H54 (cell line): ENCODE results near the gene NFKB1.
"Not testable (repeated sequence)": the region's sequence is repeated elsewhere in the genome, so short reads cannot be mapped to it uniquely, and the experiment has no call there.

ENCODE experiments used
- DNase-seq: peaks from one replicate; pipeline ENCODE4 v3.0.0; 2011; ENCODE audit warnings: low spot score, mixed read lengths; ENCODE audit not compliant: insufficient read length
- FAIRE-seq: peaks from 3 replicates; lab custom pipeline; 2011; peaks lifted over from hg19 to GRCh38; lab: Jason Lieb, UNC
- POLR2A ChIP-seq: IDR thresholded peaks from 2 replicates; pipeline ENCODE4 v1.6.1; 2011; ENCODE audit warnings: low read depth, mild to moderate bottlenecking, low read length

NFKB1 gene

DNA sequence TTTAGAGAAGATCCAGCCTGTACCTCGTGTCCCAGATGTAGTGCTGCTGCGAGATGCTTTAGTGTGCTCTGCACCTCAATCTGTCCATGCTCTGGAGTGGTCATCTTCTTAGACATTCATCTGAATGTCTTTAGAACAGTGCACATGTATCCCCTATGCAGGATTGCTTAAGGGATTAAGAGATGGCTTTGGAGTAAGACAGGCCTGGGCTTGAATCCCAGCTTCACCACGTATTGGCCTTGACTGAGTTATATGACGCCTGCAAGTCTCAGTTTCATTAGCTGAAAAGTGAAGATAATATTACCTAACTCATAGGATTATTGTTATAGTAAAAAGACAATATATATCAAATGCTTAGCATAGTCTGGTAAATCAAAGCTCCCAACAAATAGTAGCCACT, 98.3 kb downstream of the NFKB1 start:
- DNase-seq (no peak), FAIRE-seq (no peak)
- no peak for TF ChIP-seq POLR2A

DNA sequence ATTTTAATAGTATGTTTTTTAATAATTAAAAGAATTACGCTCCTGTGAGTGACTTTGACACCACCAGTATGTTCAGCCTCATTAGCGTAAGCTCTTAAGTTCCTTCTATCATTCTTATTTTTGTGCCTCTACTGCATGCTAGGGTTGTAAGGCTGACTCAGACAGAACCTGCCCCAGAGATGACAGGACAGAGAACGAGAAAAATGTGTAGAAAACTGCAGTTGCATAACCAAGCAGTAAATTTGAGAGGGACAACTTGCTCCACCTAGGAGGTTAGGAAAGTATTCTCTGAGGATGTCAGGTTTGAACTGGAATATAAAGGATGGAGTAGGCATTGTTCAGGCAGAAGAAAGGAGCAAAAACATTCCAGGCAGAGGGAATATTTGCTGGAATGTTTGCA, 98.7 kb downstream of the NFKB1 start:
- FAIRE-seq (no peak), DNase-seq (no peak)
- no peak for TF ChIP-seq POLR2A

DNA sequence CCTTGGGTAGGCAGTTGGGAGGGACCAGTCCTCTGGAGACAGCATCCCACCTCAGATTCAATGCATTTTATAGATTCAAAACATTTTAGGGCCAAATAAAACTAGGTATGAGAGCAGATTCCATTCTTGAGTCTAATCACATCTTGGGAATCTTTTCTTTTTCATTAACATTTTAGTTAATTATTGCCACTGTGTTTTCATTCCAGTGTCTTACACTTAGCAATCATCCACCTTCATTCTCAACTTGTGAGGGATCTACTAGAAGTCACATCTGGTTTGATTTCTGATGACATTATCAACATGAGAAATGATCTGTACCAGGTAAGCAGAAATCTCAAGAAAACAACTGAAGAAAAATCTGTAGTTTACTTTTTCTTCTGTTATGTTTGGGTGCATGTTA, 99.5 kb downstream of the NFKB1 start:
- no peak for FAIRE-seq
- no peak for TF ChIP-seq POLR2A
- no peak for DNase-seq

DNA sequence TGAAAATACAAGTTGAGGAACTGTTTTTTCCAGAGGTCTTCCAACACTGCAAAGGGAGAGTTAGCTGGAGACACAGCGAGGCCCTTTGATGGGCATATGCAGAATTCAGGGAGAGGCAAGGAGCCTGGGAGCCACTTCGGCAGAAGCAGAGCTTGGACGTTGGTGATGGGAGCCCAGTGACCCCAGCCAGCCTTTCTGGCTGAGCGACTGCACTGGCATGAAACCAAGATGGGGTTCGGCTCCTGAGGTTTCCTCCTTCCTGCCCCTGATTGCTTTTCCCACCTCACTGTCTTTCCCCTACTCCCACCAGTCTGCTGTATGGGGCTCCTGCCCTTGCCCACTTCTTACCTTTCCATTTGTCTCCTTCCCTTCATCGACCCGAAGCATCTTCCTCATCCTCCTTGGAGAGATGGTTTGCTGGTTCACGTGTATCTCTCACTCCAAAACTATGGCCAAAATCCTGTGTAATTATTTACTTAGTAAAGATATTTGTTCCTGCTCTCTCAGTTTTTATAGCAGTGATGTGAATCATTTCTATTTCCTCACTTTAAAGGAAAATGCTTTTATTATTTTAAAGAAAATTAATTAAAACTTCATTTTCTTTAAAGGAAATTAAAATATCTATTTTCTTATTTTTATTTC, 100.5 kb downstream of the NFKB1 start:
- no peak for TF ChIP-seq POLR2A
- FAIRE-seq (no peak), DNase-seq (no peak)

DNA sequence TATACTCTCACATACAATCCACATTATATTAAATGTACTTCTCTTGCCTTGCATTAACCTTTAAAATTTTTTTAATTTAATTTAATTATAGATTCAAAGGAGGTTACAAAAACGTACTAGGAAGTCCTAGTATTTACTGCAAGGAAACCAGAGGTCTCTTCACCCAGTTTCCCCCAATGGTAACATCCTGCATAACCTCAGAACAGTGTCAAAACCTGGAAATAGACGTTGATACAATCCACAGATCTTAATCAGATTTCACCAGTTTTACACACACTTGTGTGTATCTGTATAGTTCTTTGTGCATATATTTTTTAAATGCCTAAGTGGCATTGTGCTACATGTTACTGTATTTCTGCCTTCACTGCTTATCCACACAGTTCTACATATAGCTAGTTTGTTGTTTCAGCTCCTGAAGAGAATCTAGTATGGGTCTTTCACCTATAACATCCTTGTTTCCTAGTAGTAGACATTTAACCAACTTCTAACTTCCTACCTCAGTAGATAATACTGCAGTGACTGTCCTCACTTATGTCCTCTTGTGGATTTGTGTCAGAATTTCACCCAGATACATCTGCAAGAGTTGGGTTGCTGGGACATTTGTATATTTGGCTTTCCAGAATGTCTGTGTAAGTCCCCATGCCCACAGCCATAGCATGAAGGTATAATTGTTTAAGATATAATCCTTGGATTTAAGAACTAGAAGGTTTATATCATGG, 103.2 kb downstream of the NFKB1 start:
- no peak for FAIRE-seq
- DNase-seq: no peak
- no peak for TF ChIP-seq POLR2A

DNA sequence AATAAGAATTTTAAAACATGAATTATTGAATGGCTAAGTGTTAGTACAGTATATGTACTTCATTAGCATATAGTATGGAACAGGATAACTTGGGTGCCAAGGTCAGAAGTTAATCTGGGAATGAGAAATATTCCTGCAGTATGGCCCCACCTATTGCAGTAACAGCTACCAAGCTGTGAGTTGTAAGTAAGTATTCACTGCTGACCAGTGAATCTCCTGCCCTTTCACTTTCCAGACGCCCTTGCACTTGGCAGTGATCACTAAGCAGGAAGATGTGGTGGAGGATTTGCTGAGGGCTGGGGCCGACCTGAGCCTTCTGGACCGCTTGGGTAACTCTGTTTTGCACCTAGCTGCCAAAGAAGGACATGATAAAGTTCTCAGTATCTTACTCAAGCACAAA, 105.1 kb downstream of the NFKB1 start:
- TF ChIP-seq POLR2A: no peak
- no peak for DNase-seq
- no peak for FAIRE-seq

DNA sequence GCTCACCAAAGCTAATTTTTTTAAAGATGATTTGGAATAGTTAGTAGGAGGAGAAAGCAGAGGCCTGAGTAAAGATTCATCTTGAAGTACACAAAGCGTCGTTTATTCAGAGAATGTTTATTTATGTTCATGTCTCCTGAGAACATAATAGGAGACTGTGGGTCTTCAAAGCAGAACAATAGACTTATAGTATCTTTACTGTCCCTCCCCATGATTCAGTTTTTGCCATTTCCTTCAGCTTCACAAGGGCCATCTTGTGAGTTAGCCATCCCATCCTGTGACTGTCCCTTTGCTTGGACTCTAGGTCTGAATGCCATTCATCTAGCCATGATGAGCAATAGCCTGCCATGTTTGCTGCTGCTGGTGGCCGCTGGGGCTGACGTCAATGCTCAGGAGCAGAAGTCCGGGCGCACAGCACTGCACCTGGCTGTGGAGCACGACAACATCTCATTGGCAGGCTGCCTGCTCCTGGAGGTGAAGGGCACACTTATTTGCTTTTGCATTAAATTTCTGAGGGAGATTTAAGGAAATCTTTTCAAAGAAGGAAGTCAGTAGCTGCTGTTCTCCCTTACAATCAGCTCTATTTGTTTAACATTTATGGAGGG, 105.8 kb downstream of the NFKB1 start:
- no peak for FAIRE-seq
- DNase-seq: no peak
- TF ChIP-seq POLR2A: no peak

DNA sequence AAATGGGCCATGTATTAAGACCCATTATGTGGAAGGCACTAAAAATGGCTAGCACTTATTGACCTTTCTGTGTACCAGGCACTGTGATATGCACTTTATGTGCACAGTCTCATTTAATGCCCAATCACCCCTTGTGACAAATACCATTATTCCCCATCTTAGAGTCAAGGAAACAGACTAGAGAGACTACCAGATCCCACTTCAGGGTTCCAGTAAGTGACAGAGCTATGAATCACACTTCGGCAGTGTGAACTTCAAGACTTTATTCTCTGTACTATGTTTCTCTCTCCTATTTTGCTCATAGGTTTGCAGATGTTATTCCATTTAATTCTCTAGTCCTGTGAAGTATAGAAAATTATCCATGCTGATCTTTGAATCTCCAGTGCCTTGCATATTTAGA, 107.0 kb downstream of the NFKB1 start:
- TF ChIP-seq POLR2A: no peak
- no peak for FAIRE-seq
- peak; percentile 16 for DNase-seq

DNA sequence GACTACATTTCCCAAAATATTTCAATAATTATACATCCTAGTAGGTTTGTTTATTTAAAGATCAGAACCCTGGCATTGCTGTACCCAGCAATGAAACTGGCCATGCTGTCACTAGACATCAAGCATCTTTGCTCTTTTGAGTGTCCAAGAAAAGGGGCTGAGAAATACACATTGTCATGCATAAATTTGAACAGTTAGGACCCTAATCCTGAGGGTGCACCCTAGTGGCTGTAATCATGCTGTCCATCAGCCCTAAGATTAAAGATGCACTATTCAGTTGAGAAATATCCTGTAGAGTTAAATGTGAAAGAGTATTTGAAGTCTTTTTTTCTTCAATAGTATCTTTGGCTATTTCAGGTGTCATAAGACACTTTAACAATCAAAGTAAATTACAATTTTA, 108.8 kb downstream of the NFKB1 start:
- FAIRE-seq: no peak
- TF ChIP-seq POLR2A: no peak
- DNase-seq: no peak

DNA sequence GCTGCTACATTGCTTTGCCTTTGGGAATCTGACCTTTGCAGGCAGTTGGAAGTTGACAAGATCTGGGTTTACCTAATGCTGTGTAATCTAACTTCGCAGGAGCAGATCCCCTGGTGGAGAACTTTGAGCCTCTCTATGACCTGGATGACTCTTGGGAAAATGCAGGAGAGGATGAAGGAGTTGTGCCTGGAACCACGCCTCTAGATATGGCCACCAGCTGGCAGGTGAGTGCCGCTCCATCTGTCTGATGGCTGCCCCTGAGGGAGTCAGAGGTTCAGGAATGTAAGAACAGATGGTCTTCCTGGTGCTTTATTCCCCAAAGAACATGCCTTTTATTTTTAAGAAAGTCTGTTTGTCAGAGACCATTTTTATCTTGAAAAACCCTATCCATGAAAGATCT, 109.3 kb downstream of the NFKB1 start:
- no peak for TF ChIP-seq POLR2A
- no peak for FAIRE-seq
- no peak for DNase-seq

DNA sequence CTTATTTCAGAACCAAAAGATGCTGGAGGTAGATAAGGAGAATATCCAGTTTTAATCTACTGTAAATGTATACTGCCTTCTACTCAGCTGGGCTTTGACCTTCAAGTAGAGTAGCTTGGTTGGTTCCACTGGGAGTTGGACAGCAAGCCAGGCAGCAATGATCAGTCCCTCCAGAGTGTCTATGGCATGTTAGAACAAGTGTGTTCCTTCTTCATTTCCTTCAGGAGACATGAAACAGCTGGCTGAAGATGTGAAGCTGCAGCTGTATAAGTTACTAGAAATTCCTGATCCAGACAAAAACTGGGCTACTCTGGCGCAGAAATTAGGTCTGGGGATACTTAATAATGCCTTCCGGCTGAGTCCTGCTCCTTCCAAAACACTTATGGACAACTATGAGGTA, 111.1 kb downstream of the NFKB1 start:
- no peak for TF ChIP-seq POLR2A
- DNase-seq (no peak), FAIRE-seq (no peak)

DNA sequence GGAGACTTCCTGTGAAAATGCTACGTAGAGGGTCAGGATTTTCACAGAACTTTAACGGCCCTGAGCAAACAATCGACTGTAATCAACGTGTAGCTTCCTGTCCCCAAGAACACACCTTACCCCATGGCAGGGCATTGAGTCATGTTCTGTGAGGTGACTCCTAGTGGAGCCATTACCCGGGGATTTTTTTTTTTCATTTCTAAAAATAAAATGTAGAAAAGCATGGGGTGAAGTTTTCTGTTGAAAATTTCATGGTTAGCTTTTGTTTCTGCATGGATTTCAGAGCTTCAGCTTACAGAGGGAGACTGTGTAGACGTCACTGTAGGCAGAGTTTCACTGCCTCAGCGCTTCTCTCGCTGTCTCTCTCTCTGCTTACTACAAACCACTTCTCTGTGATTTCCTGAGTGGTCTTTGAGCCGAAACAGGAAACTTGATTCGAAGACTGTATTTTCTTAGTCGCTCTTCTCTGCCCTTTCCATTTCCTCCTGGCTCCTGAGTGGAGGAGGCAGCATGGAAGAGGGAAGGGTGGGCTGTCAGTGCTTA, 111.7 kb downstream of the NFKB1 start:
- no peak for TF ChIP-seq POLR2A
- DNase-seq (no peak), FAIRE-seq (no peak)

DNA sequence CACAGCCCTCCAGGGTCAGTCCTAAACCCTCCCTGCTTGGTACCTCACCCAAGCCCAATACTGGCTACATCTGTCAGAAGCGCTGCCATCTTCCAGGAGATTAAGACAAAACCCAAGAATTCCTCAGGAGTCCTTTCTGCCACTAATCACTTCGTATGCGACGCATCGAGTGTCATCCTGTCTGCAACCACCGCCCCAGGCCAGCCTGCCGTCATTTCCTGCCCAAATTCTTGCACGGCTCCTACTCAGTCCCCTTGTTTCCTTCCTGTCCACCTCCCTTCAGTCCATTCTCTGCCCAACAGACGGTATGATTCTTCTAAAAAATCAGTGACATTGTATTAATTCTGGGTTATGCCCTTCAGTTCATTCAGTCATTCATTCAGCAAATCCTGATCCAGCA, 113.6 kb downstream of the NFKB1 start:
- no peak for TF ChIP-seq POLR2A
- FAIRE-seq (no peak), DNase-seq (no peak)

DNA sequence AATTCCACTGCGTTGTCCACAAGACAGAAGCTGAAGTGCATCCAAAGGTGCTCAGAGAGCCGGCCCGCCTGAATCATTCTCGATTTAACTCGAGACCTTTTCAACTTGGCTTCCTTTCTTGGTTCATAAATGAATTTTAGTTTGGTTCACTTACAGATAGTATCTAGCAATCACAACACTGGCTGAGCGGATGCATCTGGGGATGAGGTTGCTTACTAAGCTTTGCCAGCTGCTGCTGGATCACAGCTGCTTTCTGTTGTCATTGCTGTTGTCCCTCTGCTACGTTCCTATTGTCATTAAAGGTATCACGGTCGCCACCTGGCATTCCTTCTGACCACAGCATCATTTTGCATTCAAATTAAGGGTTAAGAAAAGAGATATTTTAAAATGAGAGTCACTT, 115.5 kb downstream of the NFKB1 start:
- no peak for TF ChIP-seq POLR2A
- DNase-seq: no peak
- no peak for FAIRE-seq

DNA sequence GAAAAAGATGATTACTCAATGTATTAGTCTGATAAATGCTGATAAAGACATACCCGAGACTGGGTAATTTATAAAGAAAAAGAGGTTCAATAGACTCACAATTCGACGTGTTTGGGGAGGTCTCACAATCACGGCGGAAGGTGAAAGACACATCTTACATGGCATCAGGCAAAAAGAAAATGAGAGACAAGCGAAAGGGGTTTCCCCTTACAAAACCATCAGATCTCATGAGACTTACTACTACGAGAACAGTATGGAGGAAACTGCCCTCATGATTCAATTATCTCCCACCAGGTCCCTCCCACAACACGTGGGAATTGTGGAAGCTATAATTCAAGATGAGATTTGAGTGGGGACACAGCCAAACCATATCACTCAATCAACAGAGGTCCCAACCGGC, 117.9 kb downstream of the NFKB1 start:
- not testable (repeated sequence) for FAIRE-seq, DNase-seq

DNA sequence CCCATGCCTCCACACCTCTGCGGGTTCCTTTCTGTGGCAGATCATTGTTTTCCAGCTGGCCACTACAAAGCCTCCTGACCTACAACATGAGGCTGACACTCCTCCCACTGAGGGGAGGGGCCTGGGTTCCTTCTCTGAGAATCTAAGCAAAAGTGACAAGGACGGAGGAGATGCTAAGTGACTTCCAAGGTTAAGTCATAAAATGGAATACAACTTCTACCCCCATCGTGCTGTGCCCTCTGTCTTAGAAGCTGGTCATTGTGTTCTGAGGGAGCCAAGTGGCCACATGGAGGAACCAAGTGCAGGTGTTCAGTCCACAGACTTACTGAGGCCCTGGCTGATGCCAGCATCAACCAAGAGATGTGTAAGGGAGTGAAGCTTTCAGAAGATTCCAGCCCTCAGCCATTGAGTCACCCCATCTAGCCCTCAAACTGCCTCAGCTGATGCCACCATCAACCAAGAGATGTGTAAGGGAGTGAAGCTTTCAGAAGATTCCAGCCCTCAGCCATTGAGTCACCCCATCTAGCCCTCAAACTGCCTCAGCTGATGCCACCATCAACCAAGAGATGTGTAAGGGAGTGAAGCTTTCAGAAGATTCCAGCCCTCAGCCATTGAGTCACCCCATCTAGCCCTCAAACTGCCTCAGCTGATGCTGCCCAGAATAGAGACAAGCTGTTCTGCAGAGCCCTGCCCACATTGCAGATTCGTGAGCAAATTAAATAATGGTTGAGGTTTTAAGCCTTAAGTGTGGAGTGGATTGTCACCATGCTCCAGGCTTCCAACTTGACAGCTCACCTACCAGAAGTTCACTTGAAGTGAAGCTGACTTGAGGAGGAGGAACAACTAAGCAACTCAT, 118.8 kb downstream of the NFKB1 start:
- not testable (repeated sequence) for DNase-seq, FAIRE-seq
